ENCODE data around the gene SIN3A. TPM values are rescaled to one million over a fixed set of nuclear protein-coding genes. Genes with fewer than 3 reads are reported as not detected.
"Not testable (repeated sequence)": the region's sequence is repeated elsewhere in the genome, so short reads cannot be mapped to it uniquely, and the experiment has no call there.

Gene SIN3A
- total RNA-seq, 3 donors from 2014 or later, result 52.6 to 75.3 (median 60.6) TPM

- Histone ChIP-seq H3K4me3 (no peak overlapping the region), H3K9me3 (no peaks in the 10 kb centered on the region), H3K4me1 (ENCODE audit: low read depth) (peaks cover 10% of the 10 kb centered on the region), H3K36me3 (ENCODE audit: low read depth) (peaks cover 4% of the 10 kb centered on the region)
- peak in 2 of 3 donors; percentile 51 to 56 for DNase-seq
- TF ChIP-seq CTCF (IDR thresholded peaks at IDR 0.05), result no peak
- intact Hi-C loops (cut with DNase I, micrococcal nuclease), result loop anchor here in 1 of 2 donors (10.0 kb wide), 1 partner anchor 195 kb away; the partner anchor contains the start of genes IMP3 and SNX33
- ATAC-seq, result no peak
Observed at GRCh38 chr15:75449585-75450306, 1.7 kb downstream of the SIN3A start.

DNA sequence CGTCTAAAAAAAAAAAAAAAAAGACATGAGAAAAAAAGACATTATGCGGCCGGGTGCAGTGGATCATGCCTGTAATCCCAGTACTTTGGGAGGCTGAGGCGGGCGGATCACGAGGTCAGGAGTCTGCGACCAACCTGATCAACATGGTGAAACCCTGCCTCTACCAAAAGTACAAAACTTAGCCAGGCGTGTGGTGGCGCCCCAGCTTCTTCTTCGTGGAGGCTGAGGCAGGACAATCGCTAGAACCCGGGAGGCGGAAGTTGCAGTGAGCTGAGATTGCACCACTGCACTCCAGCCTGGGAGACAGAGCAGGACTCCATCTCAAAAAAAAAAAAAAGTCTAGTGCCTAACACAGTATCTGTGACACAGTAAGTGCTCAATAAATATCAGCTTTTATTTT, 3.3 kb downstream of the SIN3A start:
- DNase-seq, result peak in 2 of 3 donors; percentile 15 to 40
- H3K4me3 ChIP-seq; H3K9me3 ChIP-seq; H3K36me3 ChIP-seq (ENCODE audit: low read depth); H3K4me1 ChIP-seq (ENCODE audit: low read depth); ATAC-seq; intact Hi-C loops (cut with DNase I, micrococcal nuclease): not testable (repeated sequence)

GRCh38 chr15:75446151-75446550, 5.3 kb downstream of the SIN3A start:
- no peak overlapping the region for H3K4me3 ChIP-seq
- H3K36me3 ChIP-seq (ENCODE audit: low read depth), result no peaks in the 10 kb centered on the region
- DNase-seq (no peak), ATAC-seq (no peak)
- no peak for TF ChIP-seq CTCF (IDR thresholded peaks at IDR 0.05)
- H3K9me3 ChIP-seq, result no peaks in the 10 kb centered on the region
- intact Hi-C loops (cut with DNase I, micrococcal nuclease), result no loop called here
- H3K4me1 ChIP-seq (ENCODE audit: low read depth), result peaks cover 10% of the 10 kb centered on the region

DNA sequence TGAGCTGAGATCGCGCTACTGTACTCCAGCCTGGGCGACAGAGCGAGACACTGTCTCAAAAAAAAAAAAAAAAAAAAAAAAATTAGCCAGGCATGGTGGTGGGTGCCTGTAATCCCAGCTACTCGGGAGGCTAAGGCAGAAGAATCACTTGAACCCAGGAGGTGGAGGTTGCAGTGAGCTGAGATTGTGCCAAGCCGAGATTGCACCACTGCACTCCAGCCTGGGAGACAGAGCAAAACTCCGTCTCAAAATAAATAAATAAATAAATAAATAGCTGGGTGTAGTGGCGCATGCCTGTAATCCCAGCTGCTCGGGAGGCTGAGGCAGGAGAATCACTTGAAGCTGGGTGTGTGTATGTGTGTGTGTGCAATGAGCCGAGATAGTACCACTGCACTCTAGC, 6.2 kb downstream of the SIN3A start:
- H3K9me3 ChIP-seq; DNase-seq; H3K4me3 ChIP-seq; intact Hi-C loops (cut with DNase I, micrococcal nuclease); H3K4me1 ChIP-seq (ENCODE audit: low read depth); H3K36me3 ChIP-seq (ENCODE audit: low read depth); ATAC-seq: not testable (repeated sequence)

- intact Hi-C loops (cut with DNase I, micrococcal nuclease); DNase-seq; H3K36me3 ChIP-seq (ENCODE audit: low read depth); H3K4me3 ChIP-seq; H3K9me3 ChIP-seq; ATAC-seq; H3K4me1 ChIP-seq (ENCODE audit: low read depth): not testable (repeated sequence)
Observed at GRCh38 chr15:75443972-75444453, 7.5 kb downstream of the SIN3A start.

DNA sequence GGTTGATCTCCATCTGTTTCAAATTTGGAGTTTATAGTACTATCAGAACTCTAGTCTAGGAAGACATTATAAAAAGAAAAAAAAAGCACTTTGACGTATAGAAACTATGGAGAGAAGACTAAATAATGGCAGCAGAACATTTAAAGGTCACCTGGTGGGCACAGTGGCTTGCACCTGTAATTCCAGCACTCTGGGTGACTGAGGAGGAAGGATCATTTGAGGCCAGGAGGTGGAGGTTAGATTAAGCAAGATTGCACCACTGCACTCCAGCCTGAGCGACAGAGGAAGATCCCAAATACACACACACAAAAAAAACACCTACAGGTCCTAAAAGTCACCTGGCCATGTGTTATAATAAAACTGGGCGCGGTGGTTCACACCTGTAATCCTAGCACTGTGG, 13.8 kb downstream of the SIN3A start:
- no peaks in the 10 kb centered on the region for H3K36me3 ChIP-seq (ENCODE audit: low read depth)
- ATAC-seq (peak; percentile 43), DNase-seq (no peak)
- no peaks in the 10 kb centered on the region for H3K9me3 ChIP-seq
- intact Hi-C loops (cut with DNase I, micrococcal nuclease), result no loop called here
- H3K4me3 ChIP-seq, result no peak overlapping the region
- no peaks in the 10 kb centered on the region for H3K4me1 ChIP-seq (ENCODE audit: low read depth)
- no peak for TF ChIP-seq CTCF (IDR thresholded peaks at IDR 0.05)

GRCh38 chr15:75436881-75437280, 14.6 kb downstream of the SIN3A start:
- TF ChIP-seq CTCF (IDR thresholded peaks at IDR 0.05), result no peak

More at GRCh38 chr15:75436881-75437280, 14.6 kb downstream of the SIN3A start:
- Histone ChIP-seq H3K4me1 (ENCODE audit: low read depth) (no peaks in the 10 kb centered on the region), H3K9me3 (no peaks in the 10 kb centered on the region), H3K4me3 (no peak overlapping the region), H3K36me3 (ENCODE audit: low read depth) (no peaks in the 10 kb centered on the region)
- intact Hi-C loops (cut with DNase I, micrococcal nuclease), result no loop called here
- ATAC-seq, result no peak
- no peak for DNase-seq
